HG03432 (cell line): Measurements from ENCODE around the gene CACNA1C.

Experiments used
- ATAC-seq: cut with Tn5 transposase; IDR thresholded peaks from one replicate; pipeline ENCODE4 v1.9.1; 2021; ENCODE audit warnings: mild to moderate bottlenecking, moderate library complexity; ENCODE audit not compliant: unreplicated experiment

CACNA1C gene

GRCh38 chr12:2034633-2035430, 18.0 kb upstream of the CACNA1C start:
- peak; percentile 87 for ATAC-seq

GRCh38 chr12:2035431-2036055, 17.2 kb upstream of the CACNA1C start:
- ATAC-seq, result no peak

- no peak for ATAC-seq
Observed at GRCh38 chr12:2039034-2039433, 13.8 kb upstream of the CACNA1C start.

- ATAC-seq, result no peak
Observed at GRCh38 chr12:2043054-2043453, 9.7 kb upstream of the CACNA1C start.

GRCh38 chr12:2044165-2044564, 8.6 kb upstream of the CACNA1C start:
- ATAC-seq, result no peak

- no peak for ATAC-seq
Observed at GRCh38 chr12:2046957-2047356, 5.8 kb upstream of the CACNA1C start.

GRCh38 chr12:2047752-2048151, 5.0 kb upstream of the CACNA1C start:
- ATAC-seq, result no peak

GRCh38 chr12:2049604-2050540, 2.9 kb upstream of the CACNA1C start:
- ATAC-seq, result no peak

GRCh38 chr12:2051700-2052621, 826 bp upstream of the CACNA1C start:
- ATAC-seq, result no peak

GRCh38 chr12:2053691-2054090, 904 bp downstream of the CACNA1C start:
- no peak for ATAC-seq

- no peak for ATAC-seq
Observed at GRCh38 chr12:2054091-2055018, 1.6 kb downstream of the CACNA1C start.

GRCh38 chr12:2057041-2057794, 4.4 kb downstream of the CACNA1C start:
- no peak for ATAC-seq

- ATAC-seq, result no peak
Observed at GRCh38 chr12:2057795-2058408, 5.1 kb downstream of the CACNA1C start.

GRCh38 chr12:2058837-2059236, 6.0 kb downstream of the CACNA1C start:
- no peak for ATAC-seq

- no peak for ATAC-seq
Observed at GRCh38 chr12:2061402-2061801, 8.6 kb downstream of the CACNA1C start.

GRCh38 chr12:2064071-2064507, 11.3 kb downstream of the CACNA1C start:
- no peak for ATAC-seq

- ATAC-seq, result no peak
Observed at GRCh38 chr12:2068653-2069052, 15.9 kb downstream of the CACNA1C start.

- no peak for ATAC-seq
Observed at GRCh38 chr12:2070440-2071045, 17.8 kb downstream of the CACNA1C start.
